Calu3 (cell line): ENCODE data around the gene KRTAP21-2. TPM values are rescaled to one million over a fixed set of nuclear protein-coding genes. Genes with fewer than 3 reads are reported as not detected.

Experiments used
- BruUV-seq: library from RNA; stranded (reverse); fragments of 400-500 nt; replicated peaks from 2 replicates; lab custom pipeline; 2021; lab: Mats Ljungman, UMichigan
- CTCF ChIA-PET: fragments of 300-600 bp; sonication (Branson Sonifier 250); formaldehyde crosslinking; loops from one replicate; lab custom pipeline; 2022; ENCODE audit warnings: antibody characterized with exemption; lab: Charles Lee
- DNase-seq: peaks from one replicate; pipeline ENCODE4 v3.0.0; 2022
- H3K27ac Mint-ChIP-seq: one replicate; pipeline ENCODE4 v1.8.0; 2022; ENCODE audit warnings: mixed read lengths; ENCODE audit not compliant: unreplicated experiment
- H3K27me3 Mint-ChIP-seq: one replicate; pipeline ENCODE4 v1.8.0; 2022; ENCODE audit warnings: mixed read lengths; ENCODE audit not compliant: unreplicated experiment
- H3K36me3 Mint-ChIP-seq: one replicate; pipeline ENCODE4 v1.8.0; 2022; ENCODE audit warnings: mild to moderate bottlenecking, moderate library complexity, mixed read lengths; ENCODE audit not compliant: insufficient read depth, unreplicated experiment
- H3K4me1 Mint-ChIP-seq: one replicate; pipeline ENCODE4 v1.8.0; 2022; ENCODE audit warnings: mild to moderate bottlenecking, low read depth, mixed read lengths; ENCODE audit not compliant: unreplicated experiment
- H3K4me3 Mint-ChIP-seq: one replicate; pipeline ENCODE4 v1.8.0; 2022; ENCODE audit warnings: mild to moderate bottlenecking, low read depth, moderate library complexity, mixed read lengths; ENCODE audit not compliant: unreplicated experiment
- H3K9me3 Mint-ChIP-seq: one replicate; pipeline ENCODE4 v1.8.0; 2022; ENCODE audit warnings: low read depth, mixed read lengths; ENCODE audit not compliant: unreplicated experiment
- CTCF ChIP-seq: fragments of 200-600 bp; IDR thresholded peaks from one replicate; pipeline ENCODE4 v1.8.0; 2022; ENCODE audit warnings: antibody characterized with exemption; ENCODE audit not compliant: unreplicated experiment
- intact Hi-C: fragments of 100-400 bp; cut with micrococcal nuclease; formaldehyde crosslinking; loops from one replicate; pipeline ENCODE4 v1.10.0; 2022; ENCODE audit not compliant: unreplicated experiment
- total RNA-seq: library from RNA; stranded (reverse); gene quantifications from 2 replicates; pipeline ENCODE4 v1.2.3, GENCODE V29; 2022

The KRTAP21-2 gene
- total RNA-seq, 1 experiment from 2014 or later = not detected

GRCh38 chr21:30707409-30707808 is 39.6 kb downstream of the KRTAP21-2 start:
- no peaks in the 10 kb centered on the region for H3K27me3 Mint-ChIP-seq
- BruUV-seq = no TSS peak
- H3K4me1 Mint-ChIP-seq = no peaks in the 10 kb centered on the region
- H3K9me3 Mint-ChIP-seq = peaks cover 4% of the 10 kb centered on the region
- CTCF ChIA-PET = no interaction called here
- H3K36me3 Mint-ChIP-seq = no peaks in the 10 kb centered on the region
- no peak overlapping the region for H3K4me3 Mint-ChIP-seq
- TF ChIP-seq CTCF = no peak
- DNase-seq = no peak
- no peak overlapping the region for H3K27ac Mint-ChIP-seq
- intact Hi-C loops = no loop called here

Other genes starting within 250 kb of the KRTAP21-2 start
- gene KRTAP19-5, start 245.1 kb downstream of the KRTAP21-2 start, total RNA-seq = not detected in 2 replicates
- gene KRTAP19-6, start 205.4 kb downstream of the KRTAP21-2 start, total RNA-seq = not detected in 2 replicates
- gene KRTAP19-7, start 185.9 kb downstream of the KRTAP21-2 start, total RNA-seq = not detected in 2 replicates
- not detected in 2 replicates for gene KRTAP22-2, start 156.9 kb downstream of the KRTAP21-2 start, total RNA-seq
- not detected in 2 replicates for gene KRTAP6-3, start 154.8 kb downstream of the KRTAP21-2 start, total RNA-seq
- not detected in 2 replicates for gene KRTAP6-2, start 148.4 kb downstream of the KRTAP21-2 start, total RNA-seq
- not detected in 2 replicates for gene KRTAP22-1, start 146.2 kb downstream of the KRTAP21-2 start, total RNA-seq
- gene KRTAP6-1, start 133.3 kb downstream of the KRTAP21-2 start, total RNA-seq = not detected in 2 replicates
- not detected in 2 replicates for gene KRTAP20-1, start 130.8 kb downstream of the KRTAP21-2 start, total RNA-seq
- gene KRTAP20-4, start 126.6 kb downstream of the KRTAP21-2 start, total RNA-seq = not detected in 2 replicates
- not detected in 2 replicates for gene KRTAP20-2, start 112.1 kb downstream of the KRTAP21-2 start, total RNA-seq
- not detected in 2 replicates for gene KRTAP20-3, start 104.4 kb downstream of the KRTAP21-2 start, total RNA-seq
- not detected in 2 replicates for gene KRTAP21-3, start 28.5 kb downstream of the KRTAP21-2 start, total RNA-seq
- gene KRTAP21-1, start 8.2 kb upstream of the KRTAP21-2 start, total RNA-seq = not detected in 2 replicates
- not detected in 2 replicates for gene KRTAP8-1, start 66.0 kb upstream of the KRTAP21-2 start, total RNA-seq
- not detected in 2 replicates for gene KRTAP7-1, start 82.5 kb upstream of the KRTAP21-2 start, total RNA-seq
- gene KRTAP11-1, start 134.3 kb upstream of the KRTAP21-2 start, total RNA-seq = not detected in 2 replicates